HEK293 (cell line): Measurements from ENCODE around the gene MCOLN1.

Experiments
- CTCF ChIA-PET: fragments of 350-600 bp; formaldehyde crosslinking; extraction: SDS; loops from one replicate; lab custom pipeline; 2021; ENCODE audit warnings: antibody characterized with exemption; lab: Yijun Ruan, JAX
- POLR2A ChIA-PET: fragments of 300-600 bp; formaldehyde crosslinking; extraction: SDS; loops from one replicate; lab custom pipeline; 2020; ENCODE audit warnings: antibody characterized with exemption, inconsistent platforms; lab: Yijun Ruan, JAX
- H3K27ac ChIP-seq: fragments of 200-500 bp; sonication (Bioruptor generic); 2 replicates; pipeline ENCODE4 v1.5.1; 2014; ENCODE audit warnings: low read depth, low read length, control low read depth, inconsistent platforms; ENCODE audit errors: extremely low read depth
- H3K36me3 ChIP-seq, 2 experiments: fragments of 200-500 bp in 1 of 2; sonication (Bioruptor generic) in 1 of 2; 1 replicate in 1 of 2; 2 replicates in 1 of 2; pipeline ENCODE4 v1.5.1; 2014 to 2017; ENCODE audit warnings: inconsistent platforms in 2 of 2, low read length in 2 of 2; ENCODE audit not compliant: control insufficient read depth in 2 of 2, insufficient read depth in 1 of 2
- H3K4me1 ChIP-seq: fragments of 200-500 bp; sonication (Bioruptor generic); 2 replicates; pipeline ENCODE4 v1.5.1; 2014; ENCODE audit warnings: mild to moderate bottlenecking, low read length, inconsistent platforms; ENCODE audit not compliant: control insufficient read depth, insufficient read depth
- H3K4me3 ChIP-seq: 2 replicates; pipeline ENCODE4 v1.5.1; 2011; ENCODE audit warnings: low read depth, mild to moderate bottlenecking, control low read depth, low read length, moderate library complexity
- H3K9me3 ChIP-seq: fragments of 200-500 bp; sonication (Bioruptor generic); 2 replicates; pipeline ENCODE4 v1.5.1; 2014; ENCODE audit warnings: low read depth, low read length, inconsistent platforms; ENCODE audit not compliant: control insufficient read depth, insufficient read depth
- BCL11A ChIP-seq: fragments of 450-650 bp; formaldehyde crosslinking; IDR thresholded peaks from 2 replicates; pipeline ENCODE4 v1.5.1; 2016; ENCODE audit warnings: low read depth, missing biosample characterization, missing genetic modification characterization
- KLF16 ChIP-seq: fragments of 450-650 bp; formaldehyde crosslinking; IDR thresholded peaks from 2 replicates; pipeline ENCODE4 v1.5.1; 2017; ENCODE audit warnings: missing biosample characterization, missing genetic modification characterization
- KLF8 ChIP-seq: fragments of 450-650 bp; formaldehyde crosslinking; IDR thresholded peaks from 2 replicates; pipeline ENCODE4 v1.5.1; 2016; ENCODE audit warnings: missing biosample characterization, missing genetic modification characterization
- OVOL3 ChIP-seq: fragments of 450-650 bp; formaldehyde crosslinking; IDR thresholded peaks from 2 replicates; pipeline ENCODE4 v1.5.1; 2016; ENCODE audit warnings: missing biosample characterization, missing genetic modification characterization
- PRDM1 ChIP-seq: fragments of 450-650 bp; formaldehyde crosslinking; IDR thresholded peaks from 2 replicates; pipeline ENCODE4; 2016; ENCODE audit warnings: missing biosample characterization, missing genetic modification characterization
- SALL2 ChIP-seq: fragments of 450-650 bp; formaldehyde crosslinking; IDR thresholded peaks from 2 replicates; pipeline ENCODE4 v1.5.0; 2017; ENCODE audit warnings: missing biosample characterization, mild to moderate bottlenecking, missing genetic modification characterization, borderline replicate concordance
- YY2 ChIP-seq: fragments of 450-650 bp; formaldehyde crosslinking; IDR thresholded peaks from 2 replicates; pipeline ENCODE4 v1.5.1; 2016; ENCODE audit warnings: missing biosample characterization, missing genetic modification characterization
- ZBTB1 ChIP-seq: fragments of 450-650 bp; formaldehyde crosslinking; IDR thresholded peaks from 2 replicates; pipeline ENCODE4 v1.5.1; 2016; ENCODE audit warnings: missing biosample characterization, missing genetic modification characterization
- ZBTB20 ChIP-seq: fragments of 450-650 bp; formaldehyde crosslinking; IDR thresholded peaks from 2 replicates; pipeline ENCODE4 v1.5.1; 2016; ENCODE audit warnings: missing biosample characterization, missing genetic modification characterization
- ZBTB21 ChIP-seq: fragments of 450-650 bp; formaldehyde crosslinking; IDR thresholded peaks from 2 replicates; pipeline ENCODE4 v1.5.1; 2017; ENCODE audit warnings: missing biosample characterization, missing genetic modification characterization
- ZEB2 ChIP-seq: fragments of 450-650 bp; formaldehyde crosslinking; IDR thresholded peaks from 2 replicates; pipeline ENCODE4 v1.5.1; 2016; ENCODE audit warnings: missing biosample characterization, missing genetic modification characterization
- ZFP37 ChIP-seq: fragments of 450-650 bp; formaldehyde crosslinking; IDR thresholded peaks from 2 replicates; pipeline ENCODE4 v1.5.1; 2016; ENCODE audit warnings: missing biosample characterization, missing genetic modification characterization
- ZFP41 ChIP-seq: fragments of 450-650 bp; formaldehyde crosslinking; IDR thresholded peaks from 2 replicates; pipeline ENCODE4 v1.5.1; 2016; ENCODE audit warnings: missing biosample characterization, missing genetic modification characterization, borderline replicate concordance
- ZFP69B ChIP-seq: fragments of 450-650 bp; formaldehyde crosslinking; IDR thresholded peaks from 2 replicates; pipeline ENCODE4 v1.5.1; 2016; ENCODE audit warnings: missing biosample characterization, missing genetic modification characterization
- ZNF132 ChIP-seq: fragments of 450-650 bp; formaldehyde crosslinking; IDR thresholded peaks from 2 replicates; pipeline ENCODE4 v1.5.1; 2017; ENCODE audit warnings: missing biosample characterization, missing genetic modification characterization, borderline replicate concordance
- ZNF157 ChIP-seq: fragments of 450-650 bp; formaldehyde crosslinking; IDR thresholded peaks from 2 replicates; pipeline ENCODE4 v1.5.1; 2016; ENCODE audit warnings: missing biosample characterization, missing genetic modification characterization
- ZNF324 ChIP-seq: fragments of 450-650 bp; formaldehyde crosslinking; IDR thresholded peaks from 2 replicates; pipeline ENCODE4 v1.5.1; 2016; ENCODE audit warnings: missing biosample characterization, missing genetic modification characterization
- ZNF530 ChIP-seq: fragments of 450-650 bp; formaldehyde crosslinking; IDR thresholded peaks from 2 replicates; pipeline ENCODE4 v1.5.1; 2016; ENCODE audit warnings: low read depth, missing biosample characterization, missing genetic modification characterization
- ZNF544 ChIP-seq: fragments of 450-650 bp; formaldehyde crosslinking; IDR thresholded peaks from 2 replicates; pipeline ENCODE4 v1.5.0; 2017; ENCODE audit warnings: missing biosample characterization, missing genetic modification characterization
- ZNF571 ChIP-seq: fragments of 450-650 bp; formaldehyde crosslinking; IDR thresholded peaks from 2 replicates; pipeline ENCODE4 v1.5.0; 2017; ENCODE audit warnings: missing biosample characterization, missing genetic modification characterization
- ZNF600 ChIP-seq: fragments of 450-650 bp; formaldehyde crosslinking; IDR thresholded peaks from 2 replicates; pipeline ENCODE4 v1.5.1; 2016; ENCODE audit warnings: missing biosample characterization, missing genetic modification characterization
- ZNF621 ChIP-seq: fragments of 450-650 bp; formaldehyde crosslinking; IDR thresholded peaks from 2 replicates; pipeline ENCODE4 v1.5.1; 2017; ENCODE audit warnings: missing biosample characterization, missing genetic modification characterization
- ZNF623 ChIP-seq: fragments of 450-650 bp; formaldehyde crosslinking; IDR thresholded peaks from 2 replicates; pipeline ENCODE4 v1.5.1; 2016; ENCODE audit warnings: missing biosample characterization, missing genetic modification characterization
- ZNF701 ChIP-seq: fragments of 450-650 bp; formaldehyde crosslinking; IDR thresholded peaks from 2 replicates; pipeline ENCODE4 v1.5.1; 2016; ENCODE audit warnings: missing biosample characterization, missing genetic modification characterization
- ZNF707 ChIP-seq: fragments of 450-650 bp; formaldehyde crosslinking; IDR thresholded peaks from 2 replicates; pipeline ENCODE4 v1.5.1; 2016; ENCODE audit warnings: missing biosample characterization, missing genetic modification characterization
- ZNF747 ChIP-seq: fragments of 450-650 bp; formaldehyde crosslinking; IDR thresholded peaks from 2 replicates; pipeline ENCODE4 v1.5.1; 2016; ENCODE audit warnings: missing biosample characterization, missing genetic modification characterization
- ZNF777 ChIP-seq: fragments of 450-650 bp; formaldehyde crosslinking; IDR thresholded peaks from 2 replicates; pipeline ENCODE4 v1.5.1; 2017; ENCODE audit warnings: missing biosample characterization, missing genetic modification characterization, borderline replicate concordance
- ZNF830 ChIP-seq: fragments of 450-650 bp; IDR thresholded peaks from 2 replicates; pipeline ENCODE4 v1.5.0; 2018; ENCODE audit warnings: missing biosample characterization, missing genetic modification characterization, low read depth, mild to moderate bottlenecking, moderate library complexity
- TF ChIP-seq, protein P1 (sequence below): fragments of 450-650 bp; formaldehyde crosslinking; IDR thresholded peaks from 2 replicates; pipeline ENCODE4 v1.5.1; 2016; ENCODE audit warnings: missing biosample characterization, missing genetic modification characterization
- TF ChIP-seq, protein P2 (sequence below): fragments of 450-650 bp; formaldehyde crosslinking; IDR thresholded peaks from 2 replicates; pipeline ENCODE4 v1.5.1; 2016; ENCODE audit warnings: missing biosample characterization, missing genetic modification characterization
- TF ChIP-seq, protein P3 (sequence below): fragments of 450-650 bp; formaldehyde crosslinking; IDR thresholded peaks from 2 replicates; pipeline ENCODE4 v1.5.1; 2016; ENCODE audit warnings: missing biosample characterization, missing genetic modification characterization

The MCOLN1 gene

DNA sequence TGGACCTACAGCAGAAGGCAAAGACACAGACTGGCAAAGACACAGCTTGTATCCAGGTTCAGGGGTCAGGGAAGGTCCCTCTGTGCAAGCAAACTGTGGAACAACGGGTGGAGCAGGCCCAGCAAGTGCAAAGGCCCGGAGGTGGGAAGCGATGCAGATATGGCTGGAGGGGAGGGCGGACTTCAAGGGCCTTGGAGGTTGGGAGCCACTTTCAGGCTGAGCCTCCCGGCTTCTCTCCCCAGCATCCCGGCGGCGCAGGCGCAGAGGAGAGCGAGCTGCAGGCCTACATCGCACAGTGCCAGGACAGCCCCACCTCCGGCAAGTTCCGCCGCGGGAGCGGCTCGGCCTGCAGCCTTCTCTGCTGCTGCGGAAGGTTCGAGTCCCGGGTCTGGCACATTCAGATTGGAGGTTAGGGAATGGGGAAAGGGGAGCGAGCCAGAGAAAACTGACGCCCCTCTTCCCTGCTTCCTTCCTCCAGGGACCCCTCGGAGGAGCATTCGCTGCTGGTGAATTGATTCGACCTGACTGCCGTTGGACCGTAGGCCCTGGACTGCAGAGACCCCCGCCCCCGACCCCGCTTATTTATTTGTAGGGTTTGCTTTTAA lies 11.0 kb downstream of the MCOLN1 start:
- peaks cover 0 to 24% of the 10 kb centered on the region in 2 experiments; a peak in 2 of 3 replicates for H3K36me3 ChIP-seq
- H3K4me1 ChIP-seq: no peaks in the 10 kb centered on the region
- peak overlapping the region; percentile 4; the same call in 1 of the 2 replicates for H3K4me3 ChIP-seq
- no peaks in the 10 kb centered on the region for H3K9me3 ChIP-seq
- ChIA-PET CTCF (no interaction called here), POLR2A (interaction anchor here (1.8 to 2.4 kb wide), 2 partner anchors 11 to 27 kb away, joined by 5 to 12 read pairs; partner anchors contain the start of gene MCOLN1)
- H3K27ac ChIP-seq: no peak overlapping the region
- TF ChIP-seq ZFP69B: no peak
- TF ChIP-seq ZNF623: peak; percentile 91
- peak; percentile 52 for TF ChIP-seq ZNF600 (tag by site-specific recombination)
- no peak for TF ChIP-seq ZBTB21 (tag by site-specific recombination)
- no peak for TF ChIP-seq SALL2 (tag by site-specific recombination)
- TF ChIP-seq ZNF132 (tag by site-specific recombination): no peak
- TF ChIP-seq ZNF621 (tag by site-specific recombination): no peak

DNA sequence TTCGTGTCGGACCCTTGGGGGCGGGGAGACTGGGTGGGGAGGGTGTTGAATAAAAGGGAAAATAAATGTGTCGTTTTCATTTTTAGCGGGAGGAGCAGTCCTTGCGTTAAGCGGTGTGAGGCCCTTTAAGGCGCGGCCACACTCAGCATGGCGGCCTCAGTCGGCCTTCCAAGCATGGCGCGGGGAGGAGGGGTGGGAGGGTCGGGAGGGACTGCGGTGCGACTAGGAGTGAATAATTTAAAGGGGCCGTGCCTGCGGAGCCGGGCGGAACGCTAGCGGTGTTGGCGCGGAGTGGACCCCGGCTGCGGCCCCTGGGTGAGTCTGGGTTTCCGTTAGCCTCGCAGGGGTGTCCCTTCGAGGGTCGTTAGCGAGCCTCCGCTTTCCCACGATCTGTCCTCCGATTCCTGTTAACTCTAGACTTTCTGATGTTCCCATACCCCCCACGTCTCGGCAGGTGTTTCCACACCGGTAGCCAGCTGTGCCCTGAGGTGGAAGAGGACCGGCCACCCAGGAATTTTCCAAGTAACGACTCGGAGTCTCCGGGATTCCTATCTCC lies 11.6 kb downstream of the MCOLN1 start:
- Histone ChIP-seq H3K4me3 (peak overlapping the region; percentile 82), H3K27ac (peak overlapping the region; percentile 39; the same call in 1 of the 2 replicates), H3K9me3 (no peaks in the 10 kb centered on the region), H3K4me1 (no peaks in the 10 kb centered on the region), H3K36me3 (peaks cover 0 to 22% of the 10 kb centered on the region in 2 experiments; a peak in 2 of 3 replicates)
- POLR2A ChIA-PET: interaction anchor here (0.6 to 3.4 kb wide), 5 partner anchors 7 to 154 kb away, joined by 3 to 27 read pairs (median 4); partner anchors contain the start of genes MCOLN1 and ZNF358
- CTCF ChIA-PET: interaction anchor here (0.6 to 1.1 kb wide), 3 partner anchors 34 to 273 kb away, joined by 3 to 4 read pairs (median 3); no protein-coding TSS in a partner anchor
- TF ChIP-seq YY2: peak; percentile 84
- TF ChIP-seq ZNF530: no peak
- no peak for TF ChIP-seq ZNF324 (tag by site-specific recombination)
- TF ChIP-seq, protein P1, sequence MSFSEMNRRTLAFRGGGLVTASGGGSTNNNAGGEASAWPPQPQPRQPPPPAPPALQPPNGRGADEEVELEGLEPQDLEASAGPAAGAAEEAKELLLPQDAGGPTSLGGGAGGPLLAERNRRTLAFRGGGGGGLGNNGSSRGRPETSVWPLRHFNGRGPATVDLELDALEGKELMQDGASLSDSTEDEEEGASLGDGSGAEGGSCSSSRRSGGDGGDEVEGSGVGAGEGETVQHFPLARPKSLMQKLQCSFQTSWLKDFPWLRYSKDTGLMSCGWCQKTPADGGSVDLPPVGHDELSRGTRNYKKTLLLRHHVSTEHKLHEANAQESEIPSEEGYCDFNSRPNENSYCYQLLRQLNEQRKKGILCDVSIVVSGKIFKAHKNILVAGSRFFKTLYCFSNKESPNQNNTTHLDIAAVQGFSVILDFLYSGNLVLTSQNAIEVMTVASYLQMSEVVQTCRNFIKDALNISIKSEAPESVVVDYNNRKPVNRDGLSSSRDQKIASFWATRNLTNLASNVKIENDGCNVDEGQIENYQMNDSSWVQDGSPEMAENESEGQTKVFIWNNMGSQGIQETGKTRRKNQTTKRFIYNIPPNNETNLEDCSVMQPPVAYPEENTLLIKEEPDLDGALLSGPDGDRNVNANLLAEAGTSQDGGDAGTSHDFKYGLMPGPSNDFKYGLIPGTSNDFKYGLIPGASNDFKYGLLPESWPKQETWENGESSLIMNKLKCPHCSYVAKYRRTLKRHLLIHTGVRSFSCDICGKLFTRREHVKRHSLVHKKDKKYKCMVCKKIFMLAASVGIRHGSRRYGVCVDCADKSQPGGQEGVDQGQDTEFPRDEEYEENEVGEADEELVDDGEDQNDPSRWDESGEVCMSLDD: no peak
- TF ChIP-seq ZNF701: no peak
- TF ChIP-seq KLF8: 0 out of 2 replicates have a peak, but pooled peaks have one; percentile 21
- no peak for TF ChIP-seq OVOL3 (tag by site-specific recombination)
- TF ChIP-seq KLF16 (tag by site-specific recombination): no peak
- no peak for TF ChIP-seq ZBTB1 (tag by site-specific recombination)
- TF ChIP-seq ZFP37 (tag by site-specific recombination): 0 out of 2 replicates have a peak, but pooled peaks have one; percentile 19
- TF ChIP-seq ZEB2 (tag by site-specific recombination): 0 out of 2 replicates have a peak, but pooled peaks have one; percentile 35
- TF ChIP-seq ZNF777 (tag by site-specific recombination): no peak
- no peak for TF ChIP-seq ZNF747 (tag by site-specific recombination)
- TF ChIP-seq, protein P2, sequence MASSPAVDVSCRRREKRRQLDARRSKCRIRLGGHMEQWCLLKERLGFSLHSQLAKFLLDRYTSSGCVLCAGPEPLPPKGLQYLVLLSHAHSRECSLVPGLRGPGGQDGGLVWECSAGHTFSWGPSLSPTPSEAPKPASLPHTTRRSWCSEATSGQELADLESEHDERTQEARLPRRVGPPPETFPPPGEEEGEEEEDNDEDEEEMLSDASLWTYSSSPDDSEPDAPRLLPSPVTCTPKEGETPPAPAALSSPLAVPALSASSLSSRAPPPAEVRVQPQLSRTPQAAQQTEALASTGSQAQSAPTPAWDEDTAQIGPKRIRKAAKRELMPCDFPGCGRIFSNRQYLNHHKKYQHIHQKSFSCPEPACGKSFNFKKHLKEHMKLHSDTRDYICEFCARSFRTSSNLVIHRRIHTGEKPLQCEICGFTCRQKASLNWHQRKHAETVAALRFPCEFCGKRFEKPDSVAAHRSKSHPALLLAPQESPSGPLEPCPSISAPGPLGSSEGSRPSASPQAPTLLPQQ: peak; percentile 99
- no peak for TF ChIP-seq ZBTB20 (tag by site-specific recombination)
- TF ChIP-seq BCL11A (tag by site-specific recombination): no peak
- no peak for TF ChIP-seq ZNF571 (tag by site-specific recombination)
- TF ChIP-seq ZNF157: no peak
- no peak for TF ChIP-seq PRDM1 (tag by site-specific recombination)
- TF ChIP-seq ZFP41 (tag by site-specific recombination): no peak
- peak; percentile 99 for TF ChIP-seq ZFP69B
- TF ChIP-seq ZNF830: no peak
- no peak for TF ChIP-seq ZNF544 (tag by site-specific recombination)
- TF ChIP-seq, protein P3, sequence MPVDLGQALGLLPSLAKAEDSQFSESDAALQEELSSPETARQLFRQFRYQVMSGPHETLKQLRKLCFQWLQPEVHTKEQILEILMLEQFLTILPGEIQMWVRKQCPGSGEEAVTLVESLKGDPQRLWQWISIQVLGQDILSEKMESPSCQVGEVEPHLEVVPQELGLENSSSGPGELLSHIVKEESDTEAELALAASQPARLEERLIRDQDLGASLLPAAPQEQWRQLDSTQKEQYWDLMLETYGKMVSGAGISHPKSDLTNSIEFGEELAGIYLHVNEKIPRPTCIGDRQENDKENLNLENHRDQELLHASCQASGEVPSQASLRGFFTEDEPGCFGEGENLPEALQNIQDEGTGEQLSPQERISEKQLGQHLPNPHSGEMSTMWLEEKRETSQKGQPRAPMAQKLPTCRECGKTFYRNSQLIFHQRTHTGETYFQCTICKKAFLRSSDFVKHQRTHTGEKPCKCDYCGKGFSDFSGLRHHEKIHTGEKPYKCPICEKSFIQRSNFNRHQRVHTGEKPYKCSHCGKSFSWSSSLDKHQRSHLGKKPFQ (tag by site-specific recombination): no peak
- no peak for TF ChIP-seq ZNF707 (tag by site-specific recombination)
